SKM-1 (cell line): ENCODE data around the gene VPS16.
"Not testable (repeated sequence)": the region's sequence is repeated elsewhere in the genome, so short reads cannot be mapped to it uniquely, and the experiment has no call there.

Experiments used
- DNase-seq: peaks from one replicate; lab custom pipeline; 2025; ENCODE audit not compliant: unreplicated experiment; lab: John Stamatoyannopoulos, UW

The VPS16 gene

GRCh38 chr20:2894221-2894620, 53.7 kb downstream of the VPS16 start:
- DNase-seq, result no peak

- DNase-seq, result not testable (repeated sequence)
Observed at GRCh38 chr20:2895154-2895553, 54.6 kb downstream of the VPS16 start.

- DNase-seq, result no peak
Observed at GRCh38 chr20:2899243-2899642, 58.7 kb downstream of the VPS16 start.

GRCh38 chr20:2900845-2901592, 60.5 kb downstream of the VPS16 start:
- peak; percentile 47 for DNase-seq

- no peak for DNase-seq
Observed at GRCh38 chr20:2902291-2902690, 61.7 kb downstream of the VPS16 start.

GRCh38 chr20:2902818-2903217, 62.3 kb downstream of the VPS16 start:
- no peak for DNase-seq

GRCh38 chr20:2903686-2904085, 63.1 kb downstream of the VPS16 start:
- DNase-seq, result no peak

- DNase-seq, result no peak
Observed at GRCh38 chr20:2907519-2907918, 67.0 kb downstream of the VPS16 start.

GRCh38 chr20:2909953-2910352, 69.4 kb downstream of the VPS16 start:
- DNase-seq, result no peak

- DNase-seq, result no peak
Observed at GRCh38 chr20:2911200-2911599, 70.7 kb downstream of the VPS16 start.

GRCh38 chr20:2914160-2914559, 73.6 kb downstream of the VPS16 start:
- DNase-seq, result no peak
